OCI-LY1 (cell line): ENCODE measurements around the gene TBC1D30.
"Not testable (repeated sequence)": the region's sequence is repeated elsewhere in the genome, so short reads cannot be mapped to it uniquely, and the experiment has no call there.

Source experiments
- H2AFZ ChIP-seq: fragments of 200-600 bp; sonication (generic), shearing (Covaris generic); 2 replicates; pipeline ENCODE4 v1.6.0; 2014; ENCODE audit warnings: antibody characterized with exemption, mild to moderate bottlenecking, low read length
- H3F3A ChIP-seq: fragments of 200-600 bp; sonication (generic), shearing (Covaris generic); 2 replicates; pipeline ENCODE4 v1.6.0; 2014; ENCODE audit warnings: mild to moderate bottlenecking, antibody characterized with exemption, low read length, moderate library complexity; ENCODE audit not compliant: insufficient read depth
- H3K27ac ChIP-seq: fragments of 200-600 bp; sonication (generic); 2 replicates; pipeline ENCODE4 v1.5.1; 2014; ENCODE audit warnings: low read length, mixed run types, mild to moderate bottlenecking, low read depth; ENCODE audit not compliant: poor library complexity, severe bottlenecking
- H3K27me3 ChIP-seq: fragments of 200-600 bp; sonication (generic); 2 replicates; pipeline ENCODE4 v1.6.0; 2014; ENCODE audit warnings: antibody characterized with exemption, mild to moderate bottlenecking, low read length, moderate library complexity; ENCODE audit not compliant: insufficient read depth
- H3K36me3 ChIP-seq: fragments of 200-600 bp; sonication (generic); 2 replicates; pipeline ENCODE4 v1.6.1; 2014; ENCODE audit warnings: mild to moderate bottlenecking, antibody characterized with exemption, low read length, moderate library complexity, mixed read lengths; ENCODE audit not compliant: insufficient read depth
- H3K4me1 ChIP-seq: fragments of 200-600 bp; sonication (generic); 2 replicates; pipeline ENCODE4 v1.5.1; 2014; ENCODE audit warnings: mild to moderate bottlenecking, low read length, moderate library complexity; ENCODE audit not compliant: insufficient read depth, severe bottlenecking
- H3K4me2 ChIP-seq: fragments of 200-600 bp; sonication (generic), shearing (Covaris generic); 2 replicates; pipeline ENCODE4 v1.6.1; 2014; ENCODE audit warnings: low read length
- H3K4me3 ChIP-seq: fragments of 200-600 bp; sonication (generic); 2 replicates; pipeline ENCODE4 v1.5.1; 2014; ENCODE audit warnings: low read length, low read depth, mild to moderate bottlenecking, mixed read lengths; ENCODE audit not compliant: poor library complexity, severe bottlenecking
- H3K79me2 ChIP-seq: fragments of 200-600 bp; shearing (Covaris generic); 2 replicates; pipeline ENCODE4 v1.6.1; 2016; ENCODE audit warnings: mixed run types, low read length, mixed read lengths; ENCODE audit not compliant: insufficient read depth
- H3K9ac ChIP-seq: fragments of 200-600 bp; sonication (generic), shearing (Covaris generic); 2 replicates; pipeline ENCODE4 v1.6.1; 2014; ENCODE audit warnings: mild to moderate bottlenecking, low read length, mixed read lengths
- H3K9me2 ChIP-seq: fragments of 200-600 bp; sonication (generic), shearing (Covaris generic); 2 replicates; pipeline ENCODE4 v1.6.1; 2014; ENCODE audit warnings: low read depth, mild to moderate bottlenecking, low read length, mixed read lengths
- H3K9me3 ChIP-seq: fragments of 200-600 bp; shearing (Covaris generic); 2 replicates; pipeline ENCODE4 v1.6.1; 2014; ENCODE audit warnings: low read length, mixed read lengths
- H4K20me1 ChIP-seq: fragments of 200-600 bp; sonication (generic), shearing (Covaris generic); 2 replicates; pipeline ENCODE4 v1.6.0; 2016; ENCODE audit warnings: mild to moderate bottlenecking, low read length; ENCODE audit not compliant: insufficient read depth
- CTCF ChIP-seq: fragments of 200-600 bp; sonication (generic), shearing (Covaris generic); IDR thresholded peaks from 2 replicates; pipeline ENCODE4 v1.5.1; 2017; ENCODE audit warnings: mild to moderate bottlenecking, antibody characterized with exemption, low read length, moderate library complexity, mixed read lengths
- EZH2 ChIP-seq: fragments of 200-600 bp; sonication (generic), shearing (Covaris generic); IDR thresholded peaks from 2 replicates; pipeline ENCODE4 v1.8.0; 2017; ENCODE audit warnings: borderline replicate concordance, mixed run types, mild to moderate bottlenecking, antibody characterized with exemption, low read length, moderate library complexity, mixed read lengths

Gene TBC1D30

GRCh38 chr12:64824500-64825142 is at the start of gene TBC1D30:
Gene TBC1D30 (plus strand): TSS chr12:64824647. CDS start chr12:64824880, 233 bp downstream.
- Histone ChIP-seq H3F3A (no peaks in the 10 kb centered on the region), H3K9ac (no peak within 1 kb of the TSS), H3K4me2 (no peak within 1 kb of the TSS), H3K27me3 (peaks cover 6% of the 10 kb centered on the region; the same call in 1 of the 2 replicates), H3K9me2 (no peaks in the 10 kb centered on the region), H4K20me1 (no peaks in the 10 kb centered on the region), H3K27ac (no peak within 1 kb of the TSS), H3K4me1 (no peaks in the 10 kb centered on the region), H3K36me3 (no peaks in the 10 kb centered on the region), H3K79me2 (no peaks in the 10 kb centered on the region), H3K4me3 (no peak within 1 kb of the TSS), H3K9me3 (no peaks in the 10 kb centered on the region), H2AFZ (no peak within 1 kb of the TSS)
- no peak for TF ChIP-seq CTCF
- TF ChIP-seq EZH2, result no peak

- H3K9me2 ChIP-seq, H3K4me1 ChIP-seq, H4K20me1 ChIP-seq, H3K79me2 ChIP-seq, H3K4me2 ChIP-seq, H3K27me3 ChIP-seq, H3K9ac ChIP-seq, H3K36me3 ChIP-seq, H2AFZ ChIP-seq, H3K9me3 ChIP-seq, H3K4me3 ChIP-seq, H3K27ac ChIP-seq, H3F3A ChIP-seq: not testable (repeated sequence)
These were observed 49.2 kb upstream of the TBC1D30 start for GRCh38 chr12:64775147-64775736.

GRCh38 chr12:64779354-64779974 is 45.0 kb upstream of the TBC1D30 start:
- H3K36me3 ChIP-seq, result no peaks in the 10 kb centered on the region; the same call in 1 of the 2 replicates
- no peaks in the 10 kb centered on the region for H3K79me2 ChIP-seq
- no peak for TF ChIP-seq EZH2
- TF ChIP-seq CTCF, result no peak
- H3K4me1 ChIP-seq, result peaks cover 18% of the 10 kb centered on the region
- H3F3A ChIP-seq, result no peaks in the 10 kb centered on the region; the same call in 1 of the 2 replicates
- no peaks in the 10 kb centered on the region for H3K9me2 ChIP-seq
- H3K4me3 ChIP-seq, result no peak overlapping the region
- no peak overlapping the region for H2AFZ ChIP-seq
- H3K27ac ChIP-seq, result no peak overlapping the region
- H3K9ac ChIP-seq, result no peak overlapping the region
- H3K4me2 ChIP-seq, result no peak overlapping the region
- no peaks in the 10 kb centered on the region for H4K20me1 ChIP-seq
- H3K27me3 ChIP-seq, result peaks cover 3% of the 10 kb centered on the region
- no peaks in the 10 kb centered on the region for H3K9me3 ChIP-seq
